HG02943 (cell line): ENCODE data around the gene IBTK.
"Not testable (repeated sequence)": the region's sequence is repeated elsewhere in the genome, so short reads cannot be mapped to it uniquely, and the experiment has no call there.

ENCODE experiments used
- ATAC-seq: cut with Tn5 transposase; IDR thresholded peaks from one replicate; pipeline ENCODE4 v1.9.1; 2021; ENCODE audit warnings: mild to moderate bottlenecking, low read depth, moderate library complexity; ENCODE audit not compliant: unreplicated experiment

Gene IBTK, protein sequence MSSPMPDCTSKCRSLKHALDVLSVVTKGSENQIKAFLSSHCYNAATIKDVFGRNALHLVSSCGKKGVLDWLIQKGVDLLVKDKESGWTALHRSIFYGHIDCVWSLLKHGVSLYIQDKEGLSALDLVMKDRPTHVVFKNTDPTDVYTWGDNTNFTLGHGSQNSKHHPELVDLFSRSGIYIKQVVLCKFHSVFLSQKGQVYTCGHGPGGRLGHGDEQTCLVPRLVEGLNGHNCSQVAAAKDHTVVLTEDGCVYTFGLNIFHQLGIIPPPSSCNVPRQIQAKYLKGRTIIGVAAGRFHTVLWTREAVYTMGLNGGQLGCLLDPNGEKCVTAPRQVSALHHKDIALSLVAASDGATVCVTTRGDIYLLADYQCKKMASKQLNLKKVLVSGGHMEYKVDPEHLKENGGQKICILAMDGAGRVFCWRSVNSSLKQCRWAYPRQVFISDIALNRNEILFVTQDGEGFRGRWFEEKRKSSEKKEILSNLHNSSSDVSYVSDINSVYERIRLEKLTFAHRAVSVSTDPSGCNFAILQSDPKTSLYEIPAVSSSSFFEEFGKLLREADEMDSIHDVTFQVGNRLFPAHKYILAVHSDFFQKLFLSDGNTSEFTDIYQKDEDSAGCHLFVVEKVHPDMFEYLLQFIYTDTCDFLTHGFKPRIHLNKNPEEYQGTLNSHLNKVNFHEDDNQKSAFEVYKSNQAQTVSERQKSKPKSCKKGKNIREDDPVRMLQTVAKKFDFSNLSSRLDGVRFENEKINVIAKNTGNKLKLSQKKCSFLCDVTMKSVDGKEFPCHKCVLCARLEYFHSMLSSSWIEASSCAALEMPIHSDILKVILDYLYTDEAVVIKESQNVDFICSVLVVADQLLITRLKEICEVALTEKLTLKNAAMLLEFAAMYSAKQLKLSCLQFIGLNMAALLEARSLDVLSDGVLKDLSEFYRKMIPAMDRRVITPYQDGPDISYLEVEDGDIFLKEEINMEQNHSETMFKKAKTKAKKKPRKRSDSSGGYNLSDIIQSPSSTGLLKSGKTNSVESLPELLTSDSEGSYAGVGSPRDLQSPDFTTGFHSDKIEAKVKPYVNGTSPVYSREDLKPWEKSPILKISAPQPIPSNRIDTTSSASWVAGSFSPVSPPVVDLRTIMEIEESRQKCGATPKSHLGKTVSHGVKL (N-terminal part only)

DNA sequence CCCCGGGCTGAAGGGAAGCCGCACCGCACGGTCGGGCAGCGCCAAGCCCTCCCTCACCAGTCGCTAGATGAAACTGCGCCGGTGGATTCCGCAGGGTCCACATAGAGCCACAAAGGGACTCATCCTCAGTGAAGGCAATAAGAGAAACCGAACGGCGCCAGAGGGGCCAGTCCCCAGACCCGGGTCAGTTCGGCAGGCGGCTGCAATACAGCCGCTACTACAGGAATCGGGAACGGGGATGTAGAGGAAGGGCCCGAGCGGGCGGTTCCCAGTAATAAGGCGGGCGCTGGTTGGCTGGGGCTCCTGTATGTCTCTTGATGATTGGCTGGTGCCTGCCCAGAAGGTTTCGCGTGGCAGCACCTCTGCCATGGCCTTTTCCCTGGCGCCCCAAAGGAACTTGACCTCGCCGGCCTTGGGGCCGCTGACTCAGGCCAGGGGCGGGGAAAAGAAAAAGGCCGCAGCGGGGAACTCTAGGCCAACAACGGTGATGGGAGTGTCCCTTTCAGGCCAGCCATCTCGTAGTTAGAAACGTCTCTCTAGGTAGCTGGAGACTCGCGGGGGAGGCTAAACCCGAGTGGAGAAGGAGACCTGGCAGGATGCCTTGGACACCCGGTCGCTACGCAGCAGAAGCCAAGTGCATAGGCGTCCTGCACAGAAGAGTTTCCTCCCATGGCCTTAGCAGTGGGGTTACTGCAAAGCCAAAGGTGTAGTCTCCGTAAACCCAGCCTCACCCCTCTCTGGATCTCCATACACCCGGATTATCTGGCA, at the start of gene IBTK:
Gene IBTK, minus strand, starts transcription at position 240 of the 768 bp plus-strand sequence. CDS start 7,258 bp downstream, outside the sequence.
- ATAC-seq = peak; percentile 87

DNA sequence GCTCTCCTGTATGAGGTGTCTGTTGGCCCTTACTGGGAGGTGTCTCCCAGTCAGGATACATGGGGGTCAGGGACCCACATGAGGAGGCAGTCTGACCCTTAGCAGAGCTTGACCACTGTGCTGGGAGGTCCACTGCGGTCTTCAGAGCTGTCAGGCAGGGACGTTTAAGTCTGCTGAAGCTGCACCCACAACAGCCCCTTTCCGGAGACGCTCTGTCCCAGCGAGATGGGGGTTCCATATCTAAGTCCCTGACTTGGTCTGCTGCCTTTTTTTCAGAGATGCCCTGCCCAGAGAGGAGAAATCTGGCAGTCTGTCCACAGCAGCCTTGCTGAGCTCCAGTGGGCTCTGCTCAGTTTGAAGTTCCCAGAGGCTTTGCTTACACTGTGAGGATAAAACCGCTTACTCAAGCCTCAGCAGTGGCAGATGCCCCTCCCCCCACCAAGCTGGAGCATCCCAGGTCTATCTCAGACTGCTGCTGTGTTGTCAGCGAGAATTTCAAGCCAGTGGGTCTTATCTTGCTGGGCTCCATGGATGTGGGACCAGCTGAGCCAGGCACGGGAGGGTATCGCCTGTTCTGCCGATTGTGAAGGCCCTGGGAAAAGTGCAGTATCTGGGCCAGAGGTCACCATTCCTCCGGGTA, 36.3 kb upstream of the IBTK start:
- no peak for ATAC-seq

DNA sequence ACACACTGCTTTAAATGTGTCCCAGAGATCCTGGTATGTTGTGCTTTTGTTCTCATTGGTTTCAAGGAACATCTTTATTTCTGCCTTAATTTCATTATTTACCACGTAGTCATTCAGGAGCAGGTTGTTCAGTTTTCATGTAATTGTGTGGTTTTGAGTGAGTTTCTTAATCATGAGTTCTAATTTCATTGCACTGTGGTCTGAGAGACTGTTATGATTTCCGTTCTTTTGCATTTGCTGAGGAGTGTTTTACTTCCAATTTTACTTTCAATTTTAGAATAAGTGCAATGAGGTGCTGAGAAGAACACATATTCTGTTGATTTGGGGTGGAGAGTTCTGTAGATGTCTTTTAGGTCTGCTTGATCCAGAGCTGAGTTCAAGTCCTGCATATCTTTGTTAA, 34.0 kb upstream of the IBTK start:
- not testable (repeated sequence) for ATAC-seq

DNA sequence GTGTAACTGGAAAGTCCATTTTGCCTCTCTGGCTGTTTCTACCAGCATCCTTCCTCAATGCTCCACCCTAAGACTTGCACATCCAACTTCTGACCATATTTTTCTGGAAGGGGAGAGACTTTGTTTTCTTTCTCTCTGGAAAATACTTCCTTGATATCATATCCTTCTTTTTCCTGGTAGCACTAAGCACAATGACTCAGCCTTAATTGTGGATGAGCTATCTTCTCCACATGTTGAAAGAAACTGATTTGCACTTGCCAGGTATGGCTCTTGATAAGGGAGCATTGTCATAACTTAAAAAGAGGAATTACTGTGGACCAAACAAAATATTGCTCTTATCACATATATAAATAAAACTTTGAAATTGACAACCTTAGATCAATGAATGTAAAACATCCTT, 30.1 kb upstream of the IBTK start:
- no peak for ATAC-seq

DNA sequence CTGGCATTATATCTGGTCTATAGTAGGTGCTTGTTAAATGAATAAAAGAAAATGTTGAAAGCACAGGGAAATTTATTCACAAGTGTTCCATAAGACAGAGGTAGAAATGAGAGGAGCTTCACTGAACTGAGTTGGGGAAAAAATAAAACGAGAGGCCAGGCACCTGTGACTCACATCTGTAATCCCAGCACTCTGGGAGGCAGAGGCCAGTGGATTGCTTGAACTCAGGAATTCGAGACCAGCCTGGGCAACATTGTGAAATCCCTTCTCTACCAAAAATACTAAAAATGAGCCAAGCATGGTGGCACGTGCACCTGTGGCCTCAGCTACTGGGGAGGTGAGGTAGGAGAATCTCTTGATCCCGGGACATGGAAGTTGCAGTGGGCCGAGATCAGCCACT, 28.1 kb upstream of the IBTK start:
- no peak for ATAC-seq

DNA sequence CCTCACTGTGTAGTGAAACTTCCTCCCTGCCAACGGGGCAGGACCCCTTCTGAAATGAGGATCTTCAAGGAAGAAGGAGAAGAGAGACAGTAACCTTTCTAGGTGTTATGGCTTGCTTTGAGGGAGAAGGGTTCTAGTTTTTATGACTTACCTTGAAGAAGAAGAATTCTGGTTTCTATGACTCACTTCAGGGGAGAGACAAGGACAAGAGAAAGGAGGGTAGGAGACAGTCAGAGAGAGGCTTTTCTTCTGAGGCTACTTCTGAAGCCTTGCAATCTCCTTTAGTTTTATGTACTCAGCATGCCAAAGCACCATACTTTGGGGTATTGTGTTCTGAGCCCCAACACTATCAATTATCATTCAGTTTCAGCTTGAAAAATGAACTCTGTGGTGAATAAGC, 25.8 kb upstream of the IBTK start:
- ATAC-seq = no peak

DNA sequence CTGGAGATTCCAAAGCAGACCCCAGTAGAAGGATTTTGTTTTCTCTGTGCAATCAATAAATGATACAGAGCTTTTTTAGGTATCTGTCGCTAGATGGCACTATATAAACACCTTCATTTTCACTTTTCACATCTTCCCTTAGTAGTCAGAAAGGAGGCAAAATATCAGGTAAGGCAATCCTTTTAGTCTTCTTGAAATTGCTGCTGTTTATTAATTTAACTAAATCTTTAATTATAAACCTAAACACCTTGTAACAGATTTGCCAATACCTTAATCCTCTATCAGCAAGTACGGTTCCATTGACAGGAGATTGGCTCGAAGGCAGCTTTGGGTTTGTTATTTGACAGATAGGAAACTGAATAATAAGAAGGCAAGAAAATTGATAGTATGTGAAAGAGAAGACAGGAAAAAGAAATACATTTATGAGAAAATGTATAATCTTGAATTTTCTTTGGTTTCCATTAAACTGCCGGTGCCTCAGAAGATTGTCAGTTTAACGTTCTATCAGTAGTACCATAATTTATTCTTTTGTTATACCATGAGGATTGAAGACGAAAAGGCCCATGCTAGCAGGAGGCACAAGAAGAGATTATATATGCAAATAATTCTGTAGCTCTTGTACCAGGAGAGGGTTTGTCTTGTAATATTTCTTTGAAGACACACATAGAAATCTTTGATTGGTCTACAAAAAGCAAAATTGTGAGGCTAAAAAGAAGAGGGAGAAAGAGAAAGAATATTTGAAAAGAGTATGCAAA, 23.5 kb upstream of the IBTK start:
- no peak for ATAC-seq

DNA sequence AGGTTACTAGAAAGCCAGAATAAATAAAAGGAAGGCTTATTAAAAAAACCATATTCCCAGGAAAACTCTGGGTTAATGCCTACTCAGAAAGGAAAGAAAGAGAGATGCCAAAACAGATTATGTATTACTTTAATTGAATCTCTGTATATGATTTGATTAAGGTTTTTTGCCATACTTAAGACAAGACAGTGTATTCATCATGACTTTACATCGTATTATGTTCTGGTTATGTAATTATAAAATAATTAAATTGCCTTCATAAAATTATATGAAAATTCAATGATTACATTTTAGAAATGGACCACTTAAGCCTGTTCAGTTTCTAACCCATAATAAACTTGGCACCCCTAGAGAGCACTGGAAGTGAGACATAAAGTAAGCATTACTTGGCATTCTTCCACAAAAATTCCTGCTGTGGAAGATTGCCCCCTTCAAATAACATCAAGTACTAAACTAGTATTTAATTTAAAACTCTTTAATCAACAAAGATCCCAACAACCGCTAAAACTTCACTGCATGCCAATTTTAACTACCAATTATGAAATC, 20.8 kb upstream of the IBTK start:
- ATAC-seq = no peak

DNA sequence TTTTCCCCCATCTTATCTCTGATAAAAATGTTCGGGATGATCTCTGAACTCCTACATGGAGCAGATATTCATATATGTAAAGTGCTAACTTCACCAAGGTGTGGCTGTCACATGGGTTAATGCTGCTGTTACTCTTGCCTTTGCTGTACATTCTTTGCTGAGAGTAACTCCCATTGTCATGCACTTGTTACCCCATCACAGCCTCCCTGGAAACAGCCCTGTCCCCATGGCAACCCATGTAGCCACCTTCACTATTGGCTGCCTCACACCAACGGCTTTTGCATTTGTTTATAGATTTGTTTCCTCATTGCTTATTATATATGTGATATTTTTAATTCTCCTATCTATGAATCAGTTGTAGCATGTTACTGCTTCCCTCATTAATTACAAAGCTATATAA, 17.3 kb upstream of the IBTK start:
- ATAC-seq = no peak

DNA sequence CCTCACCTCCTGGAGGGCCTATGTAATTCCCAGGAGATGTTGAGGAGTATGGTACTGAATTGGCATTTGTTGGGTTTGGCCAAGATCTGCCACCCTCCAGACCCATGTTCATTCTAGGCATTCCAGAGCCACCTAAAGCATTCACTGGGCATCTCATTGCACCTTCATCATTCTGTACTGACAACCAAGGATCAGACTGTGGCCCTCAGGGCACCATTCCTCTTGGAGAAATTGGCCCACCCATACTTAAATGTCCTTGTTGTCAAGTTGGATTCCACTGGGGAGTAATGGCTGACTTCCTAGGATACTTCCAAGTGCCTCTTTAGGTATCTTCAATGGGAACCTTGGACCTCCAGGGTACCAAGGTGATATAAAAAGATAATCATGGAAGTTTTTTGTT, 16.8 kb upstream of the IBTK start:
- ATAC-seq = no peak

DNA sequence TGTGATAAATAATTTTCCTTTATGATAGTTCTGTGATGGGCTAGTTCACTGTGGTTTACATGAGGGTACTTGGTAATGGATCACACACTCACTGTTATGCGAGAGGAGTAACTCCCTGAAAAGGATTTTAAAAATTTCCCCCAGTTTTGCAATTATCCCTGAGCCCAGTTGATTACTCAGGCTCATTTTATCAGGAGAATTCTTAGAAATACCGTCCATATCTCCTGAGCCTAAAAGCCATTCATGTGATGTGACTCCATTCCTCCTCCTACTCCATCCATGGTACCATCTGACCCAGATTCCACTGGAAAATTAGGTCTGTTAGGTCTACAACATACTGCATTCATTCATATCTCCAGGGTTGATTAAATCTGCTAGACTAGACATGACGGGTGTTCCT, 16.4 kb upstream of the IBTK start:
- ATAC-seq = no peak

DNA sequence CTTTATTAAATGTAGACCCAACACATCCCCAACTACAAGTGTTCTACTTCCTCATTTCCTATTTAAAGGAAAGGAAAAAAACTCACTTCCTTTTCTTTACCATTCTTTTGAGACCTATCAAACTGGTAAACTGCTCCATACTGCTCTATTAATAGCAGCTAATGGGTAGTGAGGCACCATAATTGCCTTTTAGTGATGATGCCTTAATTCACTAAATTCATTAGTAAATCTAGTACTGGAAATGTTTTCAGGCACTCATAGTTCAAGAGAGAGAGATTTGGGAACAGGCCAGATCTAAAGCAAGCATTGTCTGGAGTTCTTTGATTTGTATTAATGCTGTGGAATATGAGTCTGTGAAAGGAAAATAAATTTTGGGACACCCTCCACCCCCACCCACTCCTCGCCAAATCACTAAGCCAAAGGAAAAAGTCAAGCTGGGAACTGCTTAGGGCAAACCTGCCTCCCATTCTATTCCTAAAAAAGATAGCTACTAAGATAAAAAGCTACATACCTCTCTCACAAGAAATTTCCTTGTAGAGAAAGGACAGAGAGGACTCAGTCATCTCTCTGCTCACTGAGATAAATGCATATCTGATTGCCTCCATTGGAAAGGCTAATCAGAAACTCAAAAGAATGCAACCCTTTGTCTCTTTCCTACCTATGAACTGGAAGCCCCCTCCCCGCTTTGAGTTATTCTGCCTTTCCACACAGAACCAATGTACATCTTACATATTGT, 13.6 kb upstream of the IBTK start:
- no peak for ATAC-seq

DNA sequence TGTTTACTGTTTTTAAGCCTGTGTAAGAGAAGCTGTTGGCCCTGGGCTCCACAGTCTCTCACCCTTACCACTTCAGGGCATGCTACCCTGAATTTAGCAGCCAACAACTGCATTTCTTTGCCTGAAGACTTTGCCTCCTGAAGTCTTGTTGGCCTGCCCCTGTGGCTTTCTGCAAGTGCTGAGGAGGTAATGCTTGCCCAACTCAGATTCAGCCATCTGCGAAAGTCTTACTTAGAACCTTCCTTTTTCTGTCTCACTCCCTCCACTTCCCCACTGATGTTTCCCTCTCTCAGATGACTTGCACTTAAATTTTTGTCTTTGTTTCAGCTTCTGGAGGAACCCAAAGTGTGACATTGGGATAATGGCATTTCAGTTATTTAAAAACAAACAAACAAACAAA, 11.8 kb upstream of the IBTK start:
- ATAC-seq = no peak

DNA sequence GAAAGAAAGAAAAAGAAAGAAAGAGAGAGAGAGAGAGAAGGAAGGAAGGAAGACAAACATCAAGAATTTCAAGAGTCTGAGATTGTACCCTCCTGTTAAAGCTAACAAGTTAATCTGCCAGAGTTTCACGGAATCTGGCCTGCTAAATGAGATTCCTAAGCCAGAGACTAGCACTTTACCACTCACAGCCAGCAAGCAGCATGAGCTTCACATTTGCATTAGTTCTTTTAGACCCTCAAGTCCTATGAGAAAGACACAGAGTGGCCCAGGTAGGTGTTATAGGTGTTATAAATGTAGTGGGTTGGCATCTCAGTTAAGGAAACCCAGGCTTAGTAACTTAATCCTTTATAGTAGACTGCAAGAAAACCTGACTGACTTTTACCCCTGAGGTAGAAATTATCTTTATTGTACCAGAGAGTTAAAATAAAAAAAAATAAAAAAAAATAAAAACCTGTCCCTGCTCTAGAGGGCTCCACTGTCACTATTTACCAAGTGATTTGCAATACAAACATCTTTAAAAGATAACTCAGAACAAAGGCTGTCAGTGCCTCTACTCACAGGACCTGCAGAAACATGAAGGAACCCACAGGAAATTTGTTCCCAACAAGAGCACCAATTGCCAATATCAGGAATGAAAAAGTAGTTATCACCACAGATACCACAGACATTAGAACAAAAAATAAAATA, 9.7 kb upstream of the IBTK start:
- no peak for ATAC-seq

DNA sequence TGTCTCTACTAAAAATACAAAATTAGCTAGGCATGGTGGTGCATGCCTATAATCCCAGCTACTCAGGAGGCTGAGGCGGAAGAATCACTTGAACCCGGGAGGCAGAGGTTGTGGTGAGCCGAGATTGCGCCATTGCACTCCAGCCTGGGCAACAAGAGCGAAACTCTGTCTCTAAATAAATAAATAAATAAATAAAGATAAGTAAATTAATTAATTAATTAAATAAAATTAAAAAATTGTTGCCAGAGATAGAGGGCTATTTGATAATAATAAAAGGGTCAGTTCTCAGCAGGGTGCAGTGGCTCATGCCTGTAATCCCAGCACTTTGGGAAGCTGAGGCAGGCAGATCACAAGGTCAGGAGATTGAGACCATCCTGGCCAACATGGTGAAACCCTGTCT, 7.2 kb upstream of the IBTK start:
- ATAC-seq = not testable (repeated sequence)

DNA sequence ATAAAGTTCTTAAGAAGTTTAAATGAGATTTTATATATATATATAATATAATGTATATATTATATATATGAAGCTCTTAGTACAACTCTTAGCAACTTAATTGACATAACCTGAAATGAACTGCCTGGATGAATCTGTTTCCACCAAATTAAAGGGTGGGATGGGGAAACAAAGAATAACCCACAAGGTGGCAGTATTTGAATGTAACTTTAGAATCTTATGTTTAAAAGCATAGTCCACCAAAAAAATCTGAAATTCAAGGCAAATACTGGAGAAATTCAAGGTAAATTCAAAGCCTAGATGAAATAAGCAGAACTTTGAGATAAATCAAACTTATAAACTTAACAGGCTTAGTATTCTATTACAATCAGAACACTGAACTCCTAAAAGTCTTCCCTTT, 4.4 kb upstream of the IBTK start:
- ATAC-seq = no peak

DNA sequence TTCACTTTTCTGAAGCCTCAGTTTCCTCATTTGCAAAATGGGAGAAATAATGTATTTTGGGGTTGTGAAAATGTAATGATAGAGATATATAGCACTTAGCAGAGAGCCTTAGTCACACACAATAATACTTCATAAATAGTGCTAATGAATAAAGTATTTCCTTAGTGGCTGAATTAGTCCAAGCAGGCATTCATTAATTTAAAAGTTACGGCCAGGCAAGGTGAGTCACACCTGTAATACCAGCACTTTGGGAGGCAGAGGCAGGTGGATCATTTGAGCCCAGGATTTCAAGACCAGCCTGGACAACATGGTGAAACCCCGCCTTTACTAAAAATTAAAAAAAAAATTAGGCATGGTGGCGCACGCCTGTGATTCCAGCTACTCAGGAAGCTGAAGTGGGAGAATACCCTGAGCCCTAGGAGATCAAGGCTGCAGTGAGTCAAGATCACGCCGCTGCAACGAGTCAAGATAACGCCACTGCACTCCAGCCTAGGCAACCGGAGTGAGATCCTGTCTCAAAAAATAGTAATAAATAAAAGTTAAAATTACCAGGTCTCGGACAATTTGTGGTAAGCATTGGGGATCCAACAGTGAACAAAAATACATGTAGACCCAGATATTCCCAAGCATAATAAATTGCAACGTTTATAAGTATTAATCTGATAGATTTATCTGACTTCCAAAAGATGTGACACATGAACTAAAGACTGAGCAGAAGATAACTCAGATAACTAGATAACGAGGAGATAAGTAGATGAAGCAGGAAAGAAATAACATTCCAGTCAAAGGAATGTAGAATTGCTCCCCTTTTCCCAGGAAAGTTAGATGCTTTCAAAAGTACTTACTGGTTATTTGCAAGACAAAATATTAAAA, 2.1 kb upstream of the IBTK start:
- no peak for ATAC-seq
